GM10847 (cell line): ENCODE data around the gene IL17F.

Experiments
- POLR2A ChIP-seq: IDR thresholded peaks from 2 replicates; pipeline ENCODE4 v1.6.1; 2011; ENCODE audit not compliant: insufficient read length; ENCODE audit errors: extremely low read depth

Gene IL17F

DNA sequence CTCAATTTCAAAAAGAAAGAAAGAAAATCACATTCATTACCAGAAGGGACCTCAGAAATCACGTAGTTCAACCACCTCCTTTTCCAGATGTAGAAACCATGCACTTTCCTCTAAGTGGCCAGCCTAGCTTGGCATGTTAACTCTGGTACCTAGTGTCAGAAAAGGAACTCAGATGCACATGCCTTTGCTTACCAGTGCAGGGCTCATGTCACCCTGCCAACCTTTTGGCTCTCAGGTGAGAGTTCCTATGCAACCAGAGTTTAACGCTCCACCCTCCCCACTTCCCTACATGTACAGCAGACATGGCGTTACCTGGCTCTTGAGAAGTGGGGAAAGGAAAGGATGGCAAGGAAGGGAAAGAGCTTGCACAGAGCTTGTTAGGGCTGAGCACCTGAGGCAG lies 16.3 kb upstream of the IL17F start:
- TF ChIP-seq POLR2A, result no peak

DNA sequence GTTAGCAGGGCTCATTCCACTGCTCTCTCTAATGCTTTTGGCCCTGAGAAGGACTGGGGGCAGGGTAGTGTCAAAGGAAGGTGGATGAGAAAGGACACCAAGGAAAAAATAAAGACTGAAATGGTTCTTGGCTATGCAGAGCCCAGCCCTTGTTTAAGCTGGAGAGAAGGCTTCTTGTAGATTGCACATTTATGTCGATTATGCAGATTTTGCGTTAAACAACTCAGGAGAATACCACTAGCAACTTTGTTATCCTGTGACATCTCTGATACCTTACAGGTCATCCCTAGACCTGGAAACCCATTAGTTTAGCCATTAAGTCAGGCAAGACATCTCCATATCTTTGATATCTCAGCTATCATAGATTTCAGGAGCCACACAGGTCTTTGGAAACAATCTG lies 11.1 kb upstream of the IL17F start:
- TF ChIP-seq POLR2A, result no peak

DNA sequence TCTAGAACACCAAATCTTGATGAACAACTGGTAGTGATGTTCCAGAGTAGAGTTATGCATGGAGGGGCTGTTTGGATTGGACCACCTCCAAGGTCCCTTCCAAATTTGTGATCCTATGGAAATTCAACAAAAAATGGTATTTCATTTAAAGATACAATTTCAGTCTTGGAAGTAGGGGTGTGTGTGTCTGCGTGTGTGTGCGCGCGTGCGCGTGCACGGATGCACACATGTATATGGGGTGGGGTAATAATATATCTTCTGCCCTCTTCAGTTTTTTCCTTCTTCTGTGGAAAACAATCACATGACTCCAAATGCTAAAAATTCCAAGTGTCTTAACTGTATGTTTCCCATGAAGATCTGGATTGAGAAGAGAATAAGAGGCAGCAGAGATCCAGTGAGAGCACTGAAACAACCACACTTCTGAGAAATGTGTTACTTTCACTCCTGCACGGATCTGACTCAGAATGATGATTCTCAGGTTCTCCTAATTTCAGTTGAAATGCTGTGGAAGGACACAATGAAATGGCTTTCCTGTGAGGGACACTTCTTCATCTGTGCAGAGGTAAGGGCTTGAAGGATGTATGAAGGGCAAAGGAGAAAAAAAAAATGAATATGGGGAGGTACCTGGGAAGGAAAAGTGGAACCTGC lies 10.6 kb upstream of the IL17F start:
- no peak for TF ChIP-seq POLR2A

DNA sequence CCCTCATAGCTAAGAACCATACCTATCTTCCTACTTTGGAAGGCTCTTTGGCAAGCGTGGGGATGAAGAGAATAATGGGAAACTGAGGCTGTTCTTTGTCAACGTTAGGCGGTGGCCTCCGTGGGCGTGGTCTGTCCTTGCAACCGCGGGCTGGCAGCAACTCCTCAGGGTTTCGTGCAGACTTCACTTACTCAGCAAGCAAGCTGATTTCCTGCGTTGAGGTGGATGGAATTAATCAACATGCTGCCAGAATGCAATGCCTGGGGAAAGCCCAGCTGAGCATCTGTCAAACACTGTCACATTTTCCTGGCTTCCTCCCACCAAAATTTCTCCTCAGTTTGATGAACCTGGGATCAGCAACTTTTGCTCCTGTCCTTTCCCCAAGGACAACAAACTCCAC lies 9.2 kb upstream of the IL17F start:
- TF ChIP-seq POLR2A, result no peak

DNA sequence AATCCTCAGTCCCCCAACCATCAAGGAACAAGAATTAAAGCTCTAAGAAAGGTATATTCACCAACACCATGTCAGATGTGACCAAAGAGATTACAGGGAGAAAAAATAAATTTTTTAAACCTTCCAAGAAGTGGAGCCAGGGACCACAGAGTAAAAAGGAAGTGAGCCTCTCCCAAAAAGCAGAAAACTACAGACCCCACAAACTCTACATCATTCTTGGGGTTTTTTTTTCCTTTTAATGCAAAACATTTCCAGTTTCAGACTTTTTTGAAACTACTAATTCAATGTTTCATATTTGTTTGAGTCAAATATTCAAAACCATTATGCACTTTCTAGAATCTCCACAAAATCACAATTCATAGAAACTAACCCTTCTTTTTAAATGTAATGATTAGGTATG lies 6.8 kb upstream of the IL17F start:
- no peak for TF ChIP-seq POLR2A

DNA sequence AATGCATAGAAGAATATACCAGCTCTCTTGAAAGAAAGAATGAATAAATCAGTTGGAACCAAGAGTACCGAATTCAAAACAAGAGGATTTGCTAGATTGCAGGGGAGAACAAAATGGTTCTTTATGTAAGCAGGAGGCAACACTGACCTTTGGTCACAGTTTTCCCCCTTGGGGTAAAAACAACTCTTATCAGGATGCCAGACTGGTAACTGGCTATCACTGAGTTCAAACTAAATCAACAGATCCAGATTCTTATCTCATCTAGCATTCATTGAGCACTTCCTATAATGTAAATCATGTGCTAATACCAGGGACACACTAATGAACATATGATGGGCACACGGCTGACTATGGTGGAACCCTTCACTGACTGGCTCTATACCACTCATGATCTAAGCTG lies 4.8 kb upstream of the IL17F start:
- no peak for TF ChIP-seq POLR2A

DNA sequence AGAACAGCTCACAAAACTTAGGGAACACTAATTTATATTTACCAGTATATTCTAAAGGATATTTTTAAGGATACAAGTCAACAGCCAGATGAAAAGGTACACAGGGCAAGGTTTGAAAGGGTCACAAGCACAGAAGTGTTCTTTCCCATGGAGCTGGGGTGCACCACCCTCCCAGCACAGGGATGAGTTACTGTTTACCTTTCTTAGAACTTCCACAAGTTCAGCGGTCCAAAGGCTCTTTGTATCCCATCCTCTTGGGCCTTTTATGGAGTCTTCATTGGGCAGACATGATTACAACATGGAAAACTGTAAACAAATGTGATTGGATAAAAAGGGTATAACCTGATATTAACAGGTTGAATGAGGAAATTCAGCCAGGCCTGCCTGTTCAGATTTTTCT lies 1.1 kb upstream of the IL17F start:
- no peak for TF ChIP-seq POLR2A

DNA sequence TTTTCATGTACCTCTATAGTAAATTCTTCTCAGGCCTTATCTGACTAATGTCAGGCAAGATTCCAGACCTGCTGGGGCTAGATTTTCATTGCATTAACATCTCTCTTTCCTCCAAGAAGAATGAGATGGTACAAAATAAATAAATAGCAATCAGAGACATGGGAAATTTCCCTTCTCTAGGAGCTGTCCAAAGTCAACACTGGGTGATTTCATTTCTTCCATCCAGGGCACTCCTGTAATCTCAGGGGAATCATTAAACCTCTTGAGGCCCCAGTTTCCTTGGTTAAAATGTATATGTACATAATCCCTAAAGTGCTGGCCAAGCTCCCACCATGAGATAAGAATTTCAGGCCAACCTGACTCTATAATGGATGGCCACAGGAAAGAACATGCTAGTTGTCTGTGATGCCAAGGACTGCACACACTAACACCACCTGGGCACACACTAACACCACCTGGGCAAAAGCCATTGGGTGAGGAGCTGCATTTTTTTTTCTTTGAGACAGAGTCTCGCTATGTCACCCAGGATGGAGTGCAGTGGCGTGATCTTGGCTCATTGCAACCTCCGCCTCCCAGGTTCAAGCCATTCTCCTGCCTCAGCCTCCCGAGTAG lies 912 bp downstream of the IL17F start:
- TF ChIP-seq POLR2A, result no peak

DNA sequence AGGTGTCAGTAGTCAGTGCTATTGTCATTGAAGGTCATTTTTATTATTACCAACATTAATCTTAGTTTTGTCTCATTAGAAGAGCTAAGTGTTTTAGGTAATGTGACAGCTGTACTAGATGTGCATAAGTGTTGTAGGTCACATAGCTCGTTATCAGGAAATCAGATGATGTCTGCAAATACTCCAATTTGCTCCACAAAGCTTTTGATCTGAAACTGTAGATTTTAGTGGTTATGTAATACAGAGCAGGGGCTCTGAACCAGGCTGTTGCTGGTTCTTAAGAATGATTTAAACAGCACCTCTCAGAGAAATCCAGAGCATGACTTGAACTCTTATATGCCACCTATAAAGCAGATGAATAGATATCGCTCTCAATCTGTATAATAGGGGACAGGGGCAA lies 2.5 kb downstream of the IL17F start:
- TF ChIP-seq POLR2A, result no peak

DNA sequence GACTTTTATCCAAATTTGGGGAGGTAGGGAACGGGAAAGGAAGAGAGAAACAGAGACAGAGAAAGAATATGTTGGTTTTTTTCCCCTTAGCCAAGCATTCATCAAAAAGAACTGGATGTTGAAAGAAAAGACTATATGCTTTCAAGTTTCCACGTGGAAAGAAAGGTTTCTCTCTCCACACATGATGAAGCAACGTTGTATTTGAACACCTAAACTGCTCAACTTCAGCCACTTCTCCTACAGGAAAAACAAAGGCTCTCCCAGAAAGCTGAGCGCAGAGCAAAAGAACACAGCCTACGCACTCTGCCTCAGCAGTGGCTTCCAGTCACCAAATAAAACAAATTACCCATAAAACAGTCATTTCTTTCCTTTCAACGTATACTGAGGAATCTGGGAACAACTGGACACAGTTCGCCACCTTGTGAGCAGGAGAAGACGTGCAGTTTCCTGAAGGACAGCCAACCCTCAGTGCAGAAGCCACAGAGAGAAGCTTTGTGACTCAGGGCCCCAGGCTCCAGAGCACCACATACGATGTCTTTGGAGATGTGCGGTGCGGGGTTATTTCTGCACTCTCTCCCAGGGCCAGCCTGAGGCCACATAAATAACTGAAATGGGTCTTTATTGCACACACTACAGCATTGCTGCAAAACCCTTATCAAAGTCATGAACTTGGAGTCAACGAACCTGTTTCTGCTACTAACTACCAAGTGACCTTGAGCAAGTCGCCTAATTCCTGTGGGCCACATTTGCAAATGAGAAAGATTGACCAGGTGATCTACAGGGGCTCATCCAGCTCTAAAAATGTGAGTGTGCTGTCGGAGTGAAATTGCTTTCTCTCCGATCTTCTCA lies 10.1 kb downstream of the IL17F start:
- TF ChIP-seq POLR2A, result no peak

DNA sequence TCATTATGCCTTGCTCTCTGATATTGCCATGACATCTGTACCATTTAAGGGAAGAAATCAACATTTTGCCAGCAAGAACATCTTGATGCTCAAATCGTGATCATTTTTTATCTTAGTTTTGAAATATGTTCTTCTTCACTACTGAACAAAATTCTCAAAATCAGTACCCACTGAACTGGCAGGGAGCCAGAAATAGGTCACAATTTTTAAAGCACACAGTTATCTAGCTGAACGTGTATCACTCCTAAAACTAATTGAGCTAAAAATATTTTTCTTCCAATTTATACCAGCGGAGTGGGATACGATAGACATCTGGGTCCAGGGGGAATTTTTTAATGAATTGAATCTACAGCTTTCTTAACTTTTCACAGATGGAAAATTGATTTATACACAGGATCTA lies 11.3 kb downstream of the IL17F start:
- no peak for TF ChIP-seq POLR2A

DNA sequence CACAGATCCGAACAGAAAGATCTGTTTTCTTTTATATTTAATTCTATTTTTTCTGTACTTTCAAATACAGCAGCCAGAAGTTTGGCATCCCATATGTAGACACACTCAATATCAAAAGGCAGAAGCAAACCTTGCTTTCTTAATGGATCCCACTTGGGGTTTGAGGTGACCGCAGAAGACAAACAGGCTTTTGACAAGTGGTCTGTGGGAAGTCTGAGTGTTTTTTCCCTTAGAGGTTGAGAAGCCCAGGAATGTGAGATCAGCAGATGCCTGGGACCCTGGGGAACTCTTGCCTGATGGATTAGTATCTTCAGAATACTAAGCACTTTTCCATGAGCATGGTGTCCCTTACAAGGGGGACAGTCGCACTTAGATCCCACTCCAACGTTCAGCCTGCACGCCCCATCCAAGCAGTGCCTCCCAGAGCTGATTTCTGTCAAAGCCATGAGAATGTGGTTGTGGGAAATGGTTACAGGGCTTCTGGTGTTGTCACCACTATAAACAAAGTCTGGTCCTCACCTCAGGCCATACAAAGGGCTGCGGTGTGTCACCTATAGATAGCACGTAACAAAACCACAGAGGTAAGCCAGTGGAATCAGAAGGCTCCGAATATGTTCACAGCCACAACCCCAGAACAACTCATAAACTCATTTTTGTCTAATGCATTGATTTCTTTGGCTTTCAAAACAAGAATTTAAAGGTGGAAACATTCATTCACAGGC lies 12.7 kb downstream of the IL17F start:
- TF ChIP-seq POLR2A, result no peak

DNA sequence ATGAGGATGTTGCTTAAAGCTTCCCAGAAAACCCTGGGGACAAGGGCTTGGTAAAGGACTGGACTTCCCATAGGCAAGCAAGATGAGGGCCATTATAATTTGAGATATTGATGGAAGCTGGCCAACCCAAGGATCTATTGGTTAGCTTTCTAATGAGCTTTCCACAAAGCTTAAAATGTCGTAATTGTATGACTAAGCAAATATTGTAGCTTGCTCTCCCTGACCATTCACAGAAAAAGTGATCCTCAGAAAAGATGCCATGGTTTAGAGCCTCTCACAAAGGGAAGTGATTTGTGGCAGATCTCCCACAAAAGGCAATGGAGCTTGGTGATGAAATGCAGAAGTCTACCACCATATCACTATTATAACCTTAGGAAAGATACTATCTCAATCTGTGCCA lies 13.6 kb downstream of the IL17F start:
- no peak for TF ChIP-seq POLR2A

DNA sequence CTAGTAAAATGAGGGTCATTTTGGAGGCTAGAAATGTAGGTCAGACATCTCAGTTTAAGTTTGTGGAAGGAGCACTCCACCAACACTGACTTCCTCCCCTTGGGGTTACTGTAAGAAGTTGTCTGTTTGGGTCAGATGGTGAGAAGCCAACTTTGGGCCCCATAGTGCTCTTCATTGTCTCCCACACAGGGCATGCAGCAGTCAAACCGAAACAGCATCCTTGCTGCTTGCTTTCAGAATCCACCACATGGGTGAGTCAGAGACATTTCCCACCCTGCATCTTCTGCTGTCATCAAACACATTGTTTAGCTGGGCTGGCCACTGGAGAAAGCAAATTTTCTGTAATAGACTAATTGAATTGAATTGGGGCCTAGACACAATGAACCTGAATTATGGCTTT lies 16.8 kb downstream of the IL17F start:
- no peak for TF ChIP-seq POLR2A

DNA sequence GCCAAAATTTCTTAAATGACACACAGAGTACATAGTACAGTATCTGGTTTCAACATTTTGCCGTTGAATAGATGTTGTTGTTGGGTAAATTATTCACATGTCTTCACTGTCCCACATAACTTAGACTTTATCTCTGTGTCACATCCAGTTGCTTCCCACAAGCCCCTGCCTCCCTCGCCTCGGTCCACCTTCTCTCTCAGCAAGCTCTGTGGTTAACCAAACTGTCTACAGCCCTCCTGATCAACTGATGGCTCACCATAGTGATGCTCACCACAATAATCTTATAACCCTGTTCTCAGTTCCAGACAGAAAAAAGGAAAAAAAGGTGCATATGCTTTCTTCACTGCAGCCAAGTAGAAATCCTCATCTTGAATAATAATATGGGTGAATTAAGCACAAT lies 23.0 kb downstream of the IL17F start:
- TF ChIP-seq POLR2A, result no peak

DNA sequence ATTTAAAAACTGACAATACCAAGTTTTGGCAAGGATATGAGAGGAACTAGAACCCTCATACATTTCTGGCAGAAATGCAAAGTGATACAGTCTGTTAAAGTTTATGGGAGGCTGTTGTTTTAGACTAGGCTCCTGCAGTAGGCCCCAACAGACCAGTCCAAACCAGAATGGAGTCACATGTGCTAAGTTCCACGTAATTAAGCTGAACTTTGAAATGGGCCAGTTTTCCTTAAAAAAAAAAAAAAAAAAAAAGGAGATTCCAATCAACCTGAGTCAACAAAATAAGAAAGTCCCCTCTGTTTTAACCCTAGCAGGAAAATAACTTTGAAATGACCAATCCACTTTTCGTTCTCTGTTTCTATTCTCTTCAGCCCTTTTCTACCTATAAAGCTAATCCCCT lies 26.5 kb downstream of the IL17F start:
- TF ChIP-seq POLR2A, result no peak

DNA sequence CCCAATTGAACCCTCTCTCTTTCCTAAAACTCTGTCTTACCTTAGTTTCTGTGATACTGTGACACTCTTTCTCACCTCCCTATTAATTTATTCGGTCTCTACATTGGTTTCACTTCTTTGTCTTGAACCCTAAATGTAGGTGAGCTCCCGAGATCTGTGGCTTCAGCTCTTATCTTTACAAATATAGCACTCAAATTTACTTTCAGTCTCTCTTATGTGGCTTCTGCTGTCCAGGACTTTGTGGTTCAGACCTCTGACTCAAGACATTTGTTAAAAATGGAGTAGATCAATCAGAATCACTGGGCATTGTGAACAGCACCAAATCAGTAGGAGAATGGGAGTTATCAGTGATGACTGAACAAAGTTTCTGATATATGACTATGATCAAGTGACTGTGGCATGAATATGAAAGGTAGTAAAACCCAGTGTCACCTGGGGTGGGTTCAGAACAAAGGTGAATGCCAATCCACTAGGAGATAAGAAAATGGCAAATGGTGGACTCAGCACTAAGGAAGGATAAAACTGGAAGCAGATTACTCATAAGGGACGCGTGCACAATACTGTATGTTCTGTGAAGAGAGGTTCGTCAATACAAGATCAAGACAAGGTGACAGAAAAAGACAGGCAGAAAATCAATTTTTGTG lies 27.2 kb downstream of the IL17F start:
- TF ChIP-seq POLR2A, result no peak
